PC-3 (cell line): ENCODE measurements around the gene XIST. TPM values are rescaled to one million over a fixed set of nuclear protein-coding genes. Genes with fewer than 3 reads are reported as not detected.

Source experiments
- ATAC-seq: fragments of 200-7000 bp; cut with Tn5 transposase; 2 replicates; pipeline ENCODE4 v1.9.1; 2020; ENCODE audit warnings: mild to moderate bottlenecking, moderate library complexity
- BruUV-seq: library from RNA; stranded (reverse); fragments of 400-500 nt; replicated peaks from 2 replicates; lab custom pipeline; 2021; lab: Mats Ljungman, UMichigan
- CTCF ChIA-PET: fragments of 300-600 bp; sonication (Branson Sonifier 250); formaldehyde crosslinking; loops from one replicate; lab custom pipeline; 2022; ENCODE audit warnings: antibody characterized with exemption; lab: Charles Lee
- POLR2A ChIA-PET: fragments of 300-600 bp; sonication (Branson Sonifier 250); formaldehyde crosslinking; loops from one replicate; lab custom pipeline; 2022; ENCODE audit warnings: antibody characterized with exemption; ENCODE audit not compliant: unreplicated experiment; lab: Charles Lee
- DNase-seq: peaks from one replicate; pipeline ENCODE4 v3.0.0-alpha.2; 2015
- H2AFZ ChIP-seq: fragments of 300-600 bp; sonication (generic); 2 replicates; pipeline ENCODE4 v1.6.0; 2016; ENCODE audit warnings: antibody characterized with exemption, low read length
- H3F3A ChIP-seq: fragments of 300-600 bp; sonication (generic); one replicate; pipeline ENCODE4 v1.6.0; 2017; ENCODE audit warnings: antibody characterized with exemption, low read length, control low read depth, mild to moderate bottlenecking; ENCODE audit not compliant: unreplicated experiment
- H3K27ac ChIP-seq: fragments of 300-600 bp; sonication (generic); 2 replicates; pipeline ENCODE4 v1.5.1; 2016; ENCODE audit warnings: mild to moderate bottlenecking, low read length
- H3K27me3 ChIP-seq: fragments of 300-600 bp; sonication (generic); 2 replicates; pipeline ENCODE4 v1.6.1; 2016; ENCODE audit warnings: low read length, mixed read lengths
- H3K36me3 ChIP-seq: fragments of 300-600 bp; sonication (generic); 2 replicates; pipeline ENCODE4 v1.6.1; 2016; ENCODE audit warnings: low read depth, mixed run types, low read length, mixed read lengths
- H3K4me1 ChIP-seq: fragments of 300-600 bp; sonication (generic); 2 replicates; pipeline ENCODE4 v1.5.1; 2016; ENCODE audit warnings: low read length; ENCODE audit not compliant: insufficient read depth
- H3K4me2 ChIP-seq: fragments of 300-600 bp; sonication (generic); 2 replicates; pipeline ENCODE4 v1.6.0; 2016; ENCODE audit warnings: low read length
- H3K4me3 ChIP-seq: fragments of 300-600 bp; sonication (generic); 2 replicates; pipeline ENCODE4 v1.5.1; 2016; ENCODE audit warnings: mild to moderate bottlenecking, low read length, mixed read lengths
- H3K79me2 ChIP-seq: fragments of 300-600 bp; sonication (generic); 2 replicates; pipeline ENCODE4 v1.6.1; 2017; ENCODE audit warnings: low read length, mixed read lengths
- H3K9ac ChIP-seq: fragments of 300-600 bp; sonication (generic); 2 replicates; pipeline ENCODE4 v1.6.0; 2016; ENCODE audit warnings: mild to moderate bottlenecking, low read length
- H3K9me2 ChIP-seq: fragments of 300-600 bp; sonication (generic); replicated peaks from 2 replicates; pipeline ENCODE4 v1.6.1; 2016; ENCODE audit warnings: mixed run types, low read length, mixed read lengths
- H3K9me3 ChIP-seq: fragments of 300-600 bp; sonication (generic); 2 replicates; pipeline ENCODE4 v1.6.1; 2016; ENCODE audit warnings: low read length, mixed read lengths
- H4K20me1 ChIP-seq: fragments of 300-600 bp; sonication (generic); 2 replicates; pipeline ENCODE4 v1.6.1; 2016; ENCODE audit warnings: low read length, mixed read lengths
- CTCF ChIP-seq: fragments of 300-600 bp; sonication (generic); conservative IDR thresholded peaks from 2 replicates; pipeline ENCODE4 v1.5.1; 2017; ENCODE audit warnings: antibody characterized with exemption, low read depth, mild to moderate bottlenecking, low read length
- EZH2 ChIP-seq: fragments of 300-600 bp; sonication (generic); IDR thresholded peaks from one replicate; pipeline ENCODE4 v1.6.1; 2017; ENCODE audit warnings: antibody characterized with exemption, mild to moderate bottlenecking, low read length; ENCODE audit not compliant: unreplicated experiment
- EZH2phosphoT487 ChIP-seq: fragments of 300-600 bp; sonication (generic); IDR thresholded peaks from 2 replicates; pipeline ENCODE4 v1.6.1; 2018; ENCODE audit warnings: mild to moderate bottlenecking, antibody characterized with exemption, low read length, borderline replicate concordance
- intact Hi-C: fragments of 100-400 bp; cut with micrococcal nuclease; formaldehyde crosslinking; loops from 2 replicates; pipeline ENCODE4 v1.9.0; 2023
- total RNA-seq: library from RNA; depleted of rRNA; stranded (reverse); fragments of >200 nt; gene quantifications from 2 replicates; pipeline ENCODE4 v1.2.3, GENCODE V29; 2014

XIST gene
- total RNA-seq, 1 experiment from 2014 or later, result not detected

- no peaks in the 10 kb centered on the region for H3K4me1 ChIP-seq
- H3K79me2 ChIP-seq, result no peaks in the 10 kb centered on the region
- H3K36me3 ChIP-seq, result no peaks in the 10 kb centered on the region
- H3F3A ChIP-seq, result no peaks in the 10 kb centered on the region
- ATAC-seq, result no peak
- no peaks in the 10 kb centered on the region for H3K9me3 ChIP-seq
- H3K4me2 ChIP-seq, result no peak overlapping the region
- CTCF ChIA-PET, result no interaction called here
- no peak overlapping the region for H3K4me3 ChIP-seq
- no peak for DNase-seq
- no peaks in the 10 kb centered on the region for H3K9me2 ChIP-seq
- H2AFZ ChIP-seq, result no peak overlapping the region
- TF ChIP-seq CTCF, result no peak
- no peak overlapping the region for H3K9ac ChIP-seq
- POLR2A ChIA-PET, result no interaction called here
- H4K20me1 ChIP-seq, result no peaks in the 10 kb centered on the region
- intact Hi-C loops, result no loop called here
- H3K27ac ChIP-seq, result no peak overlapping the region
- H3K27me3 ChIP-seq, result peaks cover 31% of the 10 kb centered on the region; the same call in 1 of the 2 replicates
- no TSS peak for BruUV-seq
Observed at GRCh38 chrX:73836956-73837477, 15.5 kb downstream of the XIST start.

- ATAC-seq, result no peak
- H3K4me2 ChIP-seq, result no peak overlapping the region
- no TSS peak for BruUV-seq
Observed at GRCh38 chrX:73834219-73834618, 18.3 kb downstream of the XIST start.

DNA sequence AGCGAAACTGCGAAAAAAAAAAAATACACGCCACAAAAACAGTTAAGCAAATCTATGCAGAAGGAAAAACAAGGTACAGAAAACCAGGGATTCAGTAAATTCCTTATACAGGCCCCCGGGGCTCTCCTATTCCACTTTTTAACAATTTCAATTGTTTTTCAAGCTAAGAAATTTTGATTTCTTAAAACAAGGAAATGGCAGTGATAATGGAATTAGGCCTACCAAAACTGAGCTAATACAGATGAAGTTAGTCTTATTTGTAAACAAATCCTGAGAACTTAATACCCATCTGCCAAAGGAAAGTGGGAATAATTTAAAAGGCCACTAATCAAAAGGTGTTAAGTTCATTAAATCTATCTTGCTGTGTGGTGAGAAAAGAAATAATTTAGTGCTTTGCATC lies 20.2 kb downstream of the XIST start:
- intact Hi-C loops, result no loop called here
- Histone ChIP-seq H3K9me3 (no peaks in the 10 kb centered on the region), H3K4me2 (no peak overlapping the region), H3K27ac (no peak overlapping the region), H3K27me3 (0 out of 2 replicates have a peak, but pooled peaks cover 13% of the 10 kb centered on the region), H2AFZ (no peak overlapping the region), H3K4me3 (no peak overlapping the region), H3F3A (no peaks in the 10 kb centered on the region), H4K20me1 (no peaks in the 10 kb centered on the region), H3K79me2 (no peaks in the 10 kb centered on the region), H3K36me3 (no peaks in the 10 kb centered on the region), H3K9ac (no peak overlapping the region), H3K9me2 (no peaks in the 10 kb centered on the region), H3K4me1 (peaks cover 13% of the 10 kb centered on the region)
- ChIA-PET CTCF (no interaction called here), POLR2A (no interaction called here)
- no peak for DNase-seq
- TF ChIP-seq CTCF (no peak), EZH2phosphoT487 (no peak), EZH2 (no peak)
- BruUV-seq, result no TSS peak
- ATAC-seq, result no peak

More at GRCh38 chrX:73834219-73834618, 18.3 kb downstream of the XIST start:
- no peak overlapping the region for H3K4me3 ChIP-seq
- DNase-seq, result no peak
- H3K27ac ChIP-seq, result no peak overlapping the region
- no peaks in the 10 kb centered on the region for H3K36me3 ChIP-seq
- H3K79me2 ChIP-seq, result no peaks in the 10 kb centered on the region
- H3K27me3 ChIP-seq, result peaks cover 21% of the 10 kb centered on the region; the same call in 1 of the 2 replicates
- no peaks in the 10 kb centered on the region; the same call in 1 of the 2 replicates for H3K4me1 ChIP-seq
- H4K20me1 ChIP-seq, result no peaks in the 10 kb centered on the region
- no peak overlapping the region for H3K9ac ChIP-seq
- TF ChIP-seq CTCF (no peak), EZH2 (no peak)
- H3F3A ChIP-seq, result no peaks in the 10 kb centered on the region
- POLR2A ChIA-PET, result no interaction called here
- no peaks in the 10 kb centered on the region for H3K9me2 ChIP-seq
- intact Hi-C loops, result no loop called here
- no peaks in the 10 kb centered on the region for H3K9me3 ChIP-seq
- CTCF ChIA-PET, result no interaction called here
- no peak overlapping the region for H2AFZ ChIP-seq
